CD4-positive, alpha-beta T cell (primary cell): ENCODE measurements around the gene TIRAP. TPM values are rescaled to one million over a fixed set of nuclear protein-coding genes. Genes with fewer than 3 reads are reported as not detected.

Source experiments
- ATAC-seq: fragments of 200-7000 bp; cut with Tn5 transposase; one replicate; pipeline ENCODE4 v1.10.0; 2022; ENCODE audit warnings: mild to moderate bottlenecking; ENCODE audit not compliant: poor library complexity
- CTCF ChIA-PET: fragments of 350-600 bp; sonication (Branson Sonifier 250); formaldehyde crosslinking; loops from one replicate; lab custom pipeline; 2021; ENCODE audit warnings: antibody characterized with exemption, inconsistent platforms; lab: Charles Lee
- POLR2A ChIA-PET: fragments of 350-600 bp; sonication (Branson Sonifier 250); formaldehyde crosslinking; loops from one replicate; lab custom pipeline; 2021; ENCODE audit warnings: antibody characterized with exemption, inconsistent platforms; lab: Charles Lee
- DNase-seq, 14 experiments: peaks; one replicate each; pipeline ENCODE4 v3.0.0-alpha.2; 2013 to 2020; ENCODE audit warnings: mixed read lengths in 2 of 14
- H3K27ac ChIP-seq, 2 donors: one replicate each; pipeline versions ENCODE4 v1.5.1 to v1.7.0; 2013; ENCODE audit warnings: low read length in 2 of 2, low read depth in 1 of 2, mild to moderate bottlenecking in 1 of 2
- H3K27me3 ChIP-seq, 2 experiments: 1 replicate in 1 of 2; 2 replicates in 1 of 2; pipeline versions ENCODE4 v1.6.1 to v1.7.0; 2013; ENCODE audit warnings: low read length in 2 of 2, control low read depth in 1 of 2, mild to moderate bottlenecking in 1 of 2, moderate library complexity in 1 of 2; ENCODE audit not compliant: insufficient read depth in 2 of 2, control insufficient read depth in 1 of 2
- H3K36me3 ChIP-seq: one replicate; pipeline ENCODE4 v1.6.1; 2013; ENCODE audit warnings: low read length, control low read depth; ENCODE audit not compliant: insufficient read depth
- H3K4me1 ChIP-seq: one replicate; pipeline ENCODE4 v1.6.1; 2013; ENCODE audit warnings: low read length, control low read depth; ENCODE audit not compliant: insufficient read depth
- H3K4me3 ChIP-seq: one replicate; pipeline ENCODE4 v1.5.1; 2013; ENCODE audit warnings: mild to moderate bottlenecking, low read length, moderate library complexity
- H3K9me3 ChIP-seq, 2 experiments: 1 replicate in 1 of 2; 2 replicates in 1 of 2; pipeline versions ENCODE4 v1.6.1 to v1.7.0; 2013; ENCODE audit warnings: low read length in 2 of 2, mild to moderate bottlenecking in 2 of 2, control low read depth in 1 of 2, moderate library complexity in 1 of 2; ENCODE audit not compliant: control insufficient read depth in 1 of 2, insufficient read depth in 1 of 2
- H3K27ac Mint-ChIP-seq: one replicate; pipeline ENCODE4 v1.8.0; 2020; ENCODE audit warnings: mixed read lengths
- H3K27me3 Mint-ChIP-seq: one replicate; pipeline ENCODE4 v1.8.0; 2021; ENCODE audit warnings: mixed read lengths
- H3K36me3 Mint-ChIP-seq: one replicate; pipeline ENCODE4 v1.8.0; 2021; ENCODE audit warnings: low read depth, mixed read lengths
- H3K4me1 Mint-ChIP-seq: one replicate; pipeline ENCODE4 v1.8.0; 2021; ENCODE audit warnings: low read depth, mixed read lengths
- H3K4me3 Mint-ChIP-seq: one replicate; pipeline ENCODE4 v1.8.0; 2020; ENCODE audit warnings: mild to moderate bottlenecking, mixed read lengths
- H3K9me3 Mint-ChIP-seq: one replicate; pipeline ENCODE4 v1.8.0; 2020; ENCODE audit warnings: mixed read lengths
- CTCF ChIP-seq: fragments of 200-600 bp; IDR thresholded peaks from one replicate; pipeline ENCODE4 v1.8.0; 2022; ENCODE audit warnings: antibody characterized with exemption, mild to moderate bottlenecking
- intact Hi-C, 2 experiments: fragments of 100-400 bp; cut with DNase I in 1 of 2; cut with micrococcal nuclease in 1 of 2; formaldehyde crosslinking; loops; one replicate each; pipeline versions ENCODE4 v1.15.1 to v1.9.0; 2023 to 2025; cut with DNase I, micrococcal nuclease
- total RNA-seq, 174 experiments: library from RNA in 2 of 174; stranded (reverse) in 2 of 174; gene quantifications; one replicate each; pipeline ENCODE4 v1.2.3 and lab custom pipeline; 2021 to 2026

The TIRAP gene
- total RNA-seq, 2 experiments from 2014 or later: 7.7 to 7.9 TPM

DNA sequence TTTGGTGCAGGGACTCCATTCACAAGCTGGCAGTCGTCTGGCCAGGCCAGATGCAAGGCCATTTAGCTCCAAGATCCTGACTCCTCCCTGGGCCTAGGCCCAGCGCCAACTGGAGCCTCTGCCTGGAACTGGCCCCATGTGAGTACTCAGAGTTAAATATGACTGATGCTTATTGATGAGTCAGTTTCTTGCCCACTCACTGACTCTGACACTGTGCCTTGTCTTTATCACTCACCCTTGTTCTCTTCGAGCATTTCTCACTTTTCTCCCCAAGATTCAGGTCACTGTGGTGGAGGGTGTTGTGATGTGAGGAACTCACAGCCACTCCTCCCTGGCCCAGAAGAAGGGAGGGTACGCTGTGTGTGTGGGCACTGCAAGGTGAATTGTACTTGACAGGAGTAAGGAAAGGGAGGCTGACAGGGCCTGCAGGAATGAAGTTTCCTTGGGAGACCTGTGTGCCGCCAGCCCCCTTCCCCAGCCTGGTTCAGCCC, 49.4 kb downstream of the TIRAP start:
- no peak overlapping the region for H3K27ac Mint-ChIP-seq
- H3K36me3 Mint-ChIP-seq: peaks cover 76% of the 10 kb centered on the region
- Histone ChIP-seq H3K4me1 (peaks cover 3% of the 10 kb centered on the region), H3K27ac (no peak overlapping the region), H3K27me3 (no peaks in the 10 kb centered on the region), H3K4me3 (no peak overlapping the region), H3K36me3 (peaks cover 49% of the 10 kb centered on the region), H3K9me3 (no peaks in the 10 kb centered on the region)
- intact Hi-C loops: no loop called here
- ChIA-PET POLR2A (no interaction called here), CTCF (no interaction called here)
- H3K9me3 Mint-ChIP-seq: no peaks in the 10 kb centered on the region
- H3K4me1 Mint-ChIP-seq: peaks cover 11% of the 10 kb centered on the region
- no peak for TF ChIP-seq CTCF
- DNase-seq (peak in 1 of 14 experiments; percentile 62), ATAC-seq (no peak)
- no peaks in the 10 kb centered on the region for H3K27me3 Mint-ChIP-seq
- H3K4me3 Mint-ChIP-seq: no peak overlapping the region

DNA sequence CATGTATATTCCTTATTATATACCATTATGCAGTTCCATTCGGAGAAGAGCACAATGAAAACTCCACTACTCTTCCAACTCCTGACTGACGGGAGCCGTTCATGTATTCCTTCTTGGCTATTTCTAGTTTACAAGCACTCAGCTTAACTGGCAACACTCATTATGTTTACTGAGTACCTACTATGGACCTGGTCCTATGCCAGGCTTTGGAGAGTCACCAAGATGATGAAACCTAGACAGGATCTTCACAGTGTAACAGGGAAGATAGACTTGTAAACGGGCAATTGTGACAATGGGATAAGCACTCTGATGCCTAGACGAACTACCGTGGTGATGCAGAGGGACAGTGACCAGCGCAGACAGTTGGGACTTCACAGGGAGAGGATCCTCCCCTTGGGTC, 50.2 kb downstream of the TIRAP start:
- Mint-ChIP-seq H3K27me3 (no peaks in the 10 kb centered on the region), H3K36me3 (peaks cover 73% of the 10 kb centered on the region), H3K9me3 (no peaks in the 10 kb centered on the region), H3K4me1 (peaks cover 5% of the 10 kb centered on the region), H3K27ac (no peak overlapping the region), H3K4me3 (no peak overlapping the region)
- Histone ChIP-seq H3K27ac (no peak overlapping the region), H3K9me3 (no peaks in the 10 kb centered on the region), H3K27me3 (no peaks in the 10 kb centered on the region), H3K4me3 (no peak overlapping the region), H3K36me3 (peaks cover 55% of the 10 kb centered on the region), H3K4me1 (peaks cover 3% of the 10 kb centered on the region)
- intact Hi-C loops: no loop called here
- TF ChIP-seq CTCF: no peak
- ChIA-PET POLR2A (no interaction called here), CTCF (no interaction called here)
- no peak for ATAC-seq
- DNase-seq: no peak

- no peaks in the 10 kb centered on the region for H3K27me3 Mint-ChIP-seq
- TF ChIP-seq CTCF: no peak
- H3K9me3 Mint-ChIP-seq: no peaks in the 10 kb centered on the region
- DNase-seq (no peak), ATAC-seq (no peak)
- POLR2A ChIA-PET: no interaction called here
- no peaks in the 10 kb centered on the region for H3K9me3 ChIP-seq
- no peak overlapping the region for H3K27ac ChIP-seq
- H3K36me3 Mint-ChIP-seq: peaks cover 79% of the 10 kb centered on the region
- intact Hi-C loops: no loop called here
- CTCF ChIA-PET: no interaction called here
- H3K27ac Mint-ChIP-seq: no peak overlapping the region
- H3K27me3 ChIP-seq: no peaks in the 10 kb centered on the region
- H3K4me3 ChIP-seq: no peak overlapping the region
- H3K4me1 ChIP-seq: peaks cover 3% of the 10 kb centered on the region
- peaks cover 71% of the 10 kb centered on the region for H3K36me3 ChIP-seq
- H3K4me3 Mint-ChIP-seq: no peak overlapping the region
- peaks cover under 1% of the 10 kb centered on the region for H3K4me1 Mint-ChIP-seq
These were observed 52.0 kb downstream of the TIRAP start for GRCh38 chr11:126334659-126335462.
